LoVo (cell line): ENCODE measurements around the gene PRDM12.

Source experiments
- DNase-seq: peaks from one replicate; pipeline ENCODE4 v3.0.0-alpha.2; 2016; ENCODE audit warnings: low spot score

Gene PRDM12

DNA sequence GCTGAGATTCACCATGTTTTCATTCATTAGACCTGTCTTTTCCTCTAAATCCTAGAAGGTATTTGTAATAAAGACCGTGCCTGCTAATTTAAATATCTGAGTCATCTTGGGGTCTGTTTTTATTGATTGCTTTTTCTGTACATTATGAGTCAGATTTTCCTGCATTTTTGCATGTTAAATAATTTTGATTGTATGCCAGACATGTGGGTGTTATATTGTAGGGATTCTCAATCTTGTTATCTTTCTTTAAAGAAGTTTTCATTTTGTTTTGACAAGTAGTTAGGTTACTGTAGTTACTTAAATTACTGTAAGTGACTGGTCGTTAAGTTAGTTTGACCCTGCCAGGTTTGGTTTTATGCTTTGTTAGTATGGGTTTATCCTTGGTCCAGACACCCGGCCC lies 64.3 kb downstream of the PRDM12 start:
- peak; percentile 65 for DNase-seq

DNA sequence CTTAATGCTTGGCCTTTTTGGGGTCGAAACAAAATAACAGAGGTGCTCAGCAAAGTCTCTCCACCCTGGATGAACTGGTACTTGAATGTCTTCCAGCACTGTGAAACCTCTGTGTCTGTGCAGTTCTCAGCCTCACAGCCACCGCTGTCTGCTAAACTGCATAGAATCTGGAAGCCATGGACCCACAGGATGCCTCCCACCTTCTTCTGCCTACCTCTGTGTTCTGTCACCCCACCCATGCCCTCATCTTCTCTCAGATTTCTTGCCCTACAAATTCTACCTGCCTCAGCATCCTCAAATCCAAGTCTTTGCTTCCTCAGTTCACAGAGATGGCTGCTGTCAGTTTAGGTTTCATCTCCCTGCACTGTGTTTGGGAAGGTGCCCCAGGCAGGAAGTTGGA lies 64.8 kb downstream of the PRDM12 start:
- DNase-seq = no peak

DNA sequence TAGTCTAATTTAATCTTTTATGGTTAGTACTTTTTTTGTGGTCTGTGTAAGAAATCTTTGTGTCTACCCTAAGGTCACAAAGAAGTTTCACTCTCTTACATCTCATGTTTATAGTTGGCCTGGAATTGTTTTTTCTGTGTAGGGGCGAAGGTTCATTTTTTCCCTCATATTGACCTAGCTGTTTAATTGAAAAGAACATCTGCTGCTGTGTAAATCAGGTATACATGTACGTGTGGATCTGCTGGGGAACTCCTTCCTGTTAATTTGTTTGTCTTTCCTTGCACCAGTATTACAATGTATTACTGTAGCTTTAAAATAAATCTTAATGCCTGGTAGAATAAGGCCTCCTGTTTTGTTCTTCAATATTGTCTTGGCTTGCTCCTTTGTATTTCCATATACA lies 67.0 kb downstream of the PRDM12 start:
- no peak for DNase-seq

DNA sequence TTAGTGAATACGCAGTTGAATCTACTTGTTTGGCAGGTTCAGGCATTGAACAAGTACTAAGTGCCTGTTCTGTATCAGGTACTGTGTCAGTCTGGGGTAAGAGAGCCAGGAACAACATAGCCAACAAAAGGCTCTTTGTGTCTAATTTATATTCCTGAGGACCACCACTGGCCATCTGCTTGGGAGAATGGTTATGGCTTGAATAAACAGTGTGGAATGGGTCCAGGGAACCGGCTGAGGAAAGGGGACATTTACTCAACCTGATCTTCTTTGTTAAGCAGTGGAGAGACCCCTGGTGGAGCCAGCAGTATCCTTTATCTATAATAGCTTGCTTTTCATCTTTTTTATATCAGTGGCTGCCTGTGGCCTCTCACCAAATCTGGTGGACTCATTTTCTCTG lies 67.7 kb downstream of the PRDM12 start:
- DNase-seq = no peak
